ENCODE results near the gene MLXIP. TPM values are rescaled to one million over a fixed set of nuclear protein-coding genes. Genes with fewer than 3 reads are reported as not detected.
A peak's percentile ranks its signal among the peaks of the same experiment; 100 is the strongest.

Gene MLXIP
- total and polyA plus RNA-seq, 7 donors: 50.9 to 184 (median 114) TPM

DNA sequence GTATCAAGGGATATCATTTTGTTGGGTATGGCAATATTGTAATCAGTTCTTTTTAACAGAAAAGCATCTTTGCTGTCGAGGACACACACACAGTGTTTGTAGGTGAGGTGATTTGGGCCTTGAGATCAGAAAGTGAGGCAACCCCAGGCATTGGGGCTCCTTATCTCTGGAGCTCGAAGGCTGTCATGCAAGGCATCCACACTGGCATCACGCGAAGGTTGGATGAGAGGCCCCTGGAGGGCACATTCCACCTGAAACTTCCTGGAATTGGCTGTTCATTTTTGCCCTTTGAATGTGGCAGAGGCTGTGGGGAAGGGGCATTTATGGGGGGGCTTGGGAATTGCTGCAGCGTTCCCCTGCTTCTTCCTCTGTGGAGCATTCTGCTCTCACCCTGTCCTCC, 49.9 kb downstream of the MLXIP start:
- peaks cover 46% of the 10 kb centered on the region for H3K4me1 ChIP-seq
- H3K27me3 ChIP-seq (ENCODE audit: insufficient read depth in 3 of 3, low read length in 2 of 3): no peaks in the 10 kb centered on the region
- no peak overlapping the region for H3K4me3 ChIP-seq
- WGBS, 3 donors: 81 to 87% (median 84%) methylated on average over 5 of the region's 5 CpGs
- DNase-seq (no peak), ATAC-seq (no peak)
- no peak overlapping the region for H3K27ac ChIP-seq
- intact Hi-C loops (cut with DNase I): loop anchor here in 1 of 2 donors (5.0 kb wide), 1 partner anchor 41 kb away; no protein-coding TSS in a partner anchor
- H3K36me3 ChIP-seq (ENCODE audit: insufficient read depth in 1 of 2, low read depth in 1 of 2): peaks cover 0 to 64% of the 10 kb centered on the region in 2 donors
- TF ChIP-seq, protein P1, sequence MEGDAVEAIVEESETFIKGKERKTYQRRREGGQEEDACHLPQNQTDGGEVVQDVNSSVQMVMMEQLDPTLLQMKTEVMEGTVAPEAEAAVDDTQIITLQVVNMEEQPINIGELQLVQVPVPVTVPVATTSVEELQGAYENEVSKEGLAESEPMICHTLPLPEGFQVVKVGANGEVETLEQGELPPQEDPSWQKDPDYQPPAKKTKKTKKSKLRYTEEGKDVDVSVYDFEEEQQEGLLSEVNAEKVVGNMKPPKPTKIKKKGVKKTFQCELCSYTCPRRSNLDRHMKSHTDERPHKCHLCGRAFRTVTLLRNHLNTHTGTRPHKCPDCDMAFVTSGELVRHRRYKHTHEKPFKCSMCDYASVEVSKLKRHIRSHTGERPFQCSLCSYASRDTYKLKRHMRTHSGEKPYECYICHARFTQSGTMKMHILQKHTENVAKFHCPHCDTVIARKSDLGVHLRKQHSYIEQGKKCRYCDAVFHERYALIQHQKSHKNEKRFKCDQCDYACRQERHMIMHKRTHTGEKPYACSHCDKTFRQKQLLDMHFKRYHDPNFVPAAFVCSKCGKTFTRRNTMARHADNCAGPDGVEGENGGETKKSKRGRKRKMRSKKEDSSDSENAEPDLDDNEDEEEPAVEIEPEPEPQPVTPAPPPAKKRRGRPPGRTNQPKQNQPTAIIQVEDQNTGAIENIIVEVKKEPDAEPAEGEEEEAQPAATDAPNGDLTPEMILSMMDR (IDR thresholded peaks at IDR 0.05): no peak
- no peaks in the 10 kb centered on the region for H3K9me3 ChIP-seq

DNA sequence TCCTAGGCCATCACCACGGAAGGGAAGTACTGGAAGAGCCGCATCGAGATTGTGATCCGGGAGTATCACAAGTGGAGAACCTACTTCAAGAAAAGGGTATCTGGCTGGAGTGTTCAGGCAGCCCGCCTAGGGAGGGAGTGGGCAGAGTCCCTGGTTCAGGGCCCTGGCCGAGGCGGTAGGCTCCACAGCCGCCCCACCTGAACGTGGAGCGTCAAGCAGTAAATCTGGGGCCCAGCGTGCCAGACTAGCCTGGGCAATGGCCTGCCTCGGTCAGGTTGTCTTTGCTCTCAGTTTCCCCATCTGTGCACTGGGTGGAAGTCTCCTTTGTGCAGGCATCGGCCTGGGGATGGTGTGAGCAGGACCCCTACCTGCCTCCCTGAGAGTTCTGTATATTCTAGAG, 50.6 kb downstream of the MLXIP start:
- TF ChIP-seq, protein P1 (IDR thresholded peaks at IDR 0.05): no peak
- 89 to 94% (median 93%) methylated on average over 13 of the region's 13 CpGs for WGBS, 3 donors
- H3K9me3 ChIP-seq: no peaks in the 10 kb centered on the region
- H3K4me3 ChIP-seq: no peak overlapping the region
- H3K4me1 ChIP-seq: peaks cover 42% of the 10 kb centered on the region
- H3K27me3 ChIP-seq (ENCODE audit: insufficient read depth in 3 of 3, low read length in 2 of 3): no peaks in the 10 kb centered on the region
- intact Hi-C loops (cut with DNase I): loop anchor here in 1 of 2 donors (5.0 kb wide), 1 partner anchor 42 kb away; no protein-coding TSS in a partner anchor
- peak overlapping the region; percentile 66 for H3K27ac ChIP-seq
- no peak for DNase-seq
- H3K36me3 ChIP-seq (ENCODE audit: insufficient read depth in 1 of 2, low read depth in 1 of 2): peaks cover 0 to 71% of the 10 kb centered on the region in 2 donors
- no peak for ATAC-seq

DNA sequence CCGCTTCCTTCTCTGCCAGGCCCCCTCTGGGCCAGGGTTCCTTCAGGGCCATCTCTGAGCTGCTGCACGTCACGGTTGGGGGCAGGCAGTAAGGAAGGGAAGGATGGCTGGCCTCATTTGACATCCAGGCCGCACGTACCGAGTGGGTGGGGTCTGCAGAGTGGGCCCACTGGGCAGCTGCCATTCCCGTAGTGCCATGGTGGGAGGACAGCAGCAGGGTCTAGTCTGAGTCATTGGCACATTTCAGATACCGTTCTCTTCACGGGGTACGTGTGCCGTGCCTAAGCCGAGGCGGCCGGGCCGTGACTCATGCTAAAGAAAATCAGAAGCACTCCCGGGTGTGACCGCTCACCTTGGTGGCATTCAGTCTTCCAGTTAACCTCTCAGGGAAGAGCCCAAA, 51.6 kb downstream of the MLXIP start:
- Histone ChIP-seq H3K27ac (peak overlapping the region; percentile 66), H3K4me3 (no peak overlapping the region), H3K36me3 (ENCODE audit: insufficient read depth in 1 of 2, low read depth in 1 of 2) (peaks cover 2 to 81% of the 10 kb centered on the region in 2 donors), H3K4me1 (peaks cover 33% of the 10 kb centered on the region), H3K9me3 (no peaks in the 10 kb centered on the region), H3K27me3 (ENCODE audit: insufficient read depth in 3 of 3, low read length in 2 of 3) (no peaks in the 10 kb centered on the region)
- ATAC-seq: peak; percentile 21 to 59 (median 44)
- peak in 1 of 2 donors; percentile 45 for DNase-seq
- intact Hi-C loops (cut with DNase I): loop anchor here (2.0 kb wide), 1 partner anchor 61 kb away; no protein-coding TSS in a partner anchor
- WGBS, 3 donors: 48 to 75% (median 58%) methylated on average over 17 of the region's 17 CpGs
- TF ChIP-seq, protein P1 (IDR thresholded peaks at IDR 0.05): no peak

DNA sequence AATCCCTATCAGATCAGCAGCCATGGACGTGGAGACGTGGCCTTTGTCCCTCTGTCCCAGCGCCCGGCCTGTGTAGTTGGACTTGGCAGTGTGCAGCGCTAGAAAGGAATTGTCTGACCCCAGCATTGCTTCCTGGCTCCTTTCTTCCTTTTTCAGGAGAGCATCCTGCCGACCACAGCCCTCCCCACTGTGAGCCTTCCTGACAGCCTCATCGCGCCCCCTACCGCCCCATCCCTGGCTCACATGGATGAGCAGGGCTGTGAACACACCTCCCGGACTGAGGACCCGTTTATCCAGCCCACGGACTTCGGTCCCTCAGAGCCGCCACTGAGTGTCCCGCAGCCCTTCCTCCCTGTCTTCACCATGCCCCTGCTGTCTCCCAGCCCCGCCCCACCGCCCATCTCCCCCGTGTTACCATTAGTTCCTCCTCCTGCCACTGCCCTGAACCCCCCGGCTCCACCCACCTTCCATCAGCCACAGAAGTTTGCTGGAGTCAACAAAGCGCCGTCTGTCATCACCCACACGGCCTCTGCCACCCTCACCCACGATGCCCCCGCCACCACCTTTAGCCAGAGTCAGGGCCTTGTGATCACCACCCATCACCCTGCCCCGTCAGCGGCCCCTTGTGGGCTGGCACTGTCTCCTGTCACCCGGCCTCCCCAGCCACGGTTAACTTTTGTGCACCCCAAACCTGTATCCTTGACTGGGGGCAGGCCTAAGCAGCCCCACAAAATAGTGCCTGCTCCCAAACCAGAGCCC, 54.8 kb downstream of the MLXIP start:
- no peak for ATAC-seq
- 65 to 71% (median 69%) methylated on average over 28 of the region's 28 CpGs for WGBS, 3 donors
- Histone ChIP-seq H3K4me1 (peaks cover 6% of the 10 kb centered on the region), H3K27ac (peak overlapping the region; percentile 66), H3K4me3 (no peak overlapping the region), H3K9me3 (no peaks in the 10 kb centered on the region), H3K36me3 (ENCODE audit: insufficient read depth in 1 of 2, low read depth in 1 of 2) (peaks cover 5 to 100% of the 10 kb centered on the region in 2 donors), H3K27me3 (ENCODE audit: insufficient read depth in 3 of 3, low read length in 2 of 3) (no peaks in the 10 kb centered on the region)
- TF ChIP-seq, protein P1 (IDR thresholded peaks at IDR 0.05): no peak
- DNase-seq: no peak
- intact Hi-C loops (cut with DNase I): no loop called here

Data from psoas muscle (tissue), 8 donors.